ENCODE measurements around the gene CCDC148. TPM values are rescaled to one million over a fixed set of nuclear protein-coding genes. Genes with fewer than 3 reads are reported as not detected.
"Not testable (repeated sequence)": the region's sequence is repeated elsewhere in the genome, so short reads cannot be mapped to it uniquely, and the experiment has no call there.

CCDC148 gene
- total RNA-seq, 1 experiment from 2014 or later, result not detected

DNA sequence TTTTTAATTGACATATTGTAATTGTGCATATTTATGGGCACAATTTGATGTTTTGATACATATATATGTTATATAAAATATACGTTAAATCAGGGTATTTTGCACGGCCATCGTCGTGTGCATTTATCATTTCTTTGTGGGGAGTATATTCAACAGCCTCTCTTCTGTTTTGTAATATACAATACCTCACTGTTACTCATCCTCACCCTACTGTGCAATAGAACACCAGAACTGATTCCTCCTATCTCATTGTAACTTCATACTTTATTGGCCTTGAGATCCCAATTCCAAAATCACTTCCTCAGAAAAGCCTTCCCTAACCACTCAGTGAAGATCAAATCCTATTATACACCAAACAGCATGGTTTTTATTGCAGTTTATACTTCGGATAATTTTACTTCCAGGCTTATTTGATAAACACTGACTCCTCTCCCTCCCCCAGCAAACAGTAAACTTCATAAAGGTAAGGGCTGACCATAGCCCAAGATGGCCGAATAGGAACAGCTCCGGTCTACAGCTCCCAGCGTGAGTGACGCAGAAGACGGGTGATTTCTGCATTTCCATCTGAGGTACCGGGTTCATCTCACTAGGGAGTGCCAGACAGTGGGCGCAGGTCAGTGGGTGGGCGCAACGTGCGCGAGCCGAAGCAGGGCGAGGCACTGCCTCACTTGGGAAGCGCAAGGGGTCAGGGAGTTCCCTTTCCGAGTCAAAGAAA is 105.6 kb downstream of the CCDC148 start:
- DNase-seq, H3K9me3 ChIP-seq, H3K4me3 ChIP-seq, H3K36me3 ChIP-seq, H3K27me3 ChIP-seq: not testable (repeated sequence)

- Histone ChIP-seq H3K4me3 (no peak overlapping the region), H3K36me3 (no peaks in the 10 kb centered on the region), H3K9me3 (no peaks in the 10 kb centered on the region), H3K27me3 (no peaks in the 10 kb centered on the region)
- no peak for DNase-seq
Measured at GRCh38 chr2:158346032-158346431, 110.5 kb downstream of the CCDC148 start.

DNA sequence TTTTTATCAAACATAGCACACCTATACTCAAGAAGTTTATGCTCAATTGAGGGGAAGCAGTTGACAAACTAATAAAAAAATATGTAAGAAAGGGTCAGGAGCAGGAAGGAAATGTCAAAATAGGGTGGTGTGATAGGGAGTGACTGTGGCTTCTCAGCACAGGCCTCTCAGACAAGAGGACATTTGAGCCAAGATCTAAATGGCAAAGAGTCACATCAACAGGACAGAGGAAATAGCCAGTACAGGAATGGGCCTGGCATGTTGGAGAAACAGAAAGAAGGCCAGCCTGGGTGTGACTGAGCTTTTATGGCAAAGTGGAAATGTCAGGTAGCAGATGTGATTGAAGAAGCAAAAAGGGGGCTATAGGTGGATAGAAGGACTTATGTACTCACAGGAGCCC is 117.0 kb downstream of the CCDC148 start:
- DNase-seq, result no peak
- H3K4me3 ChIP-seq, result no peak overlapping the region
- no peaks in the 10 kb centered on the region for H3K36me3 ChIP-seq
- H3K27me3 ChIP-seq, result no peaks in the 10 kb centered on the region
- H3K9me3 ChIP-seq, result no peaks in the 10 kb centered on the region

DNA sequence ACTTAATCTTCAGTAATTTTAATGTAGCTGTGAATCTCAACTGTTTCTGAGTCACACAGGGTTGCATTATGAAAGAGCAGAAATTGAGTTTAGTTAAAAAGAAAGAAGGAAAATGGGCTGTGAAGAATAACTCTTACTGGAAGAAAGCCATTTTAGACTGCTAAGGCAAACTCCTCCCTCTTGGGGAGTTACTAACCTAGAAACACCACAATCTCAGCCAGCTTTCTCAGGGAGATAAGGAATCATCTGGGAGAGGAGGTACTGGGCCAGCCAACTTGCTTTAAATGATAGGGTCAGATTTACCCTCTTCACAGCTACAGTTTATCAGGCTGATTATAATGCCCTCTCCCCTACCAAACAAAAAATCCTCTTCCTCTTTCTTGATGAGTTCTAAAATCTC is 119.5 kb downstream of the CCDC148 start:
- Histone ChIP-seq H3K27me3 (no peaks in the 10 kb centered on the region), H3K36me3 (no peaks in the 10 kb centered on the region), H3K9me3 (no peaks in the 10 kb centered on the region), H3K4me3 (no peak overlapping the region)
- no peak for DNase-seq

DNA sequence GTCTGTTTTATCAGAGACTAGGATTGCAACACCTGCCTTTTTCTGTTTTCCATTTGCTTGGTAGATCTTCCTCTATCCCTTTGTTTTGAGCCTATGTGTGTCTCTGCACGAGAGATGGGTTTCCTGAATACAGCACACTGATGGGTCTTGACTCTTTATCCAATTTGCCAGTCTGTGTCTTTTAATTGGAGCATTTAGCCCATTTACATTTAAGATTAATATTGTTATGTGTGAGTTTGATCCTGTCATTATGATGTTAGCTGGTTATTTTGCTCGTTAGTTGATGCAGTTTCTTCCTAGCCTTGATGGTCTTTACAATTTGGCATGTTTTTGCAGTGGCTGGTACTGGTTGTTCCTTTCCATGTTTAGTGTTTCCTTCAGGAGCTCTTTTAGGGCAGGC is 124.8 kb downstream of the CCDC148 start:
- not testable (repeated sequence) for DNase-seq, H3K4me3 ChIP-seq, H3K9me3 ChIP-seq, H3K36me3 ChIP-seq, H3K27me3 ChIP-seq

GRCh38 chr2:158325782-158326340 is 130.7 kb downstream of the CCDC148 start:
- Histone ChIP-seq H3K36me3 (no peaks in the 10 kb centered on the region), H3K9me3 (no peaks in the 10 kb centered on the region), H3K27me3 (no peaks in the 10 kb centered on the region), H3K4me3 (no peak overlapping the region)
- no peak for DNase-seq

GRCh38 chr2:158325031-158325781 is 131.3 kb downstream of the CCDC148 start:
- no peaks in the 10 kb centered on the region for H3K9me3 ChIP-seq
- DNase-seq, result peak; percentile 2
- no peak overlapping the region for H3K4me3 ChIP-seq
- H3K27me3 ChIP-seq, result no peaks in the 10 kb centered on the region
- H3K36me3 ChIP-seq, result no peaks in the 10 kb centered on the region

DNA sequence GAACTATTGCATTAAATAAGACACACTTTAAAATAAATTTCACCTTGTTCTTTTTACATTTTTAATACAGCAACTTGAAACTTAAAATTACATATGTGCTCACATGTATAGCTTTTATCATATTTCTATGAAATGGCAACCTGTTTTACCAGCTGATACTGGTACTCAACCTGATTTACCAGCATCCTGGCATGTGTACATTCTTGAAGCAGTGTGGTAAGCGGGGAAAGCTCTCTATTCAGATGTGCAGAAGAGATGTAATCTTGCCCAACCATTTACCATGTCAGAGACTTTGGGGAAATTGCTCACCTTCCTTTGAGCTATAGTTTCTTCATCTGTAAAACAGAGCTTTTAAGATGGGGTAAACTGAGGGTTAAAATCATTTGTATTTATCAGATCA is 133.2 kb downstream of the CCDC148 start:
- Histone ChIP-seq H3K9me3 (no peaks in the 10 kb centered on the region), H3K36me3 (no peaks in the 10 kb centered on the region), H3K4me3 (no peak overlapping the region), H3K27me3 (no peaks in the 10 kb centered on the region)
- no peak for DNase-seq

DNA sequence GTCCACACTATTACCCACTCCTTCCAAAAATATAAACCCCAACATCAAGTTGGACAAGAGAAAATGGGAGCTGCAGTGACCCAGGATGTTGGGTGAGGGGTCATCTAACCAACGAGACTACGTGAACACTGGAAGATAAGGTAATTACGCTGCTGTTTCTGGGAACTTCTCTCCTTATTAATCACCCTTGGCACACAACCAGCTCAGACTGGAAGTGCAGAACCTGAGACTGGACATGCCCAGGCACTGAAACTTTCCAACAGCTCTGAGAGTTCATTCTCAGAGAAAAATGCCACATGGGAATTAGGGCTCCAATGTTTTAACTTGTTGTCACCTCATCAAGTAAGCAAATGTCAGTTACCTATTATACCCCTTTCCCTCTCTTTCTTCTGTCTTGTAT is 135.3 kb downstream of the CCDC148 start:
- no peak overlapping the region for H3K4me3 ChIP-seq
- H3K36me3 ChIP-seq, result no peaks in the 10 kb centered on the region
- no peaks in the 10 kb centered on the region for H3K9me3 ChIP-seq
- H3K27me3 ChIP-seq, result no peaks in the 10 kb centered on the region
- DNase-seq, result no peak

GRCh38 chr2:158319269-158319668 is 137.3 kb downstream of the CCDC148 start:
- Histone ChIP-seq H3K27me3 (no peaks in the 10 kb centered on the region), H3K9me3 (no peaks in the 10 kb centered on the region), H3K36me3 (no peaks in the 10 kb centered on the region), H3K4me3 (no peak overlapping the region)
- DNase-seq, result no peak

DNA sequence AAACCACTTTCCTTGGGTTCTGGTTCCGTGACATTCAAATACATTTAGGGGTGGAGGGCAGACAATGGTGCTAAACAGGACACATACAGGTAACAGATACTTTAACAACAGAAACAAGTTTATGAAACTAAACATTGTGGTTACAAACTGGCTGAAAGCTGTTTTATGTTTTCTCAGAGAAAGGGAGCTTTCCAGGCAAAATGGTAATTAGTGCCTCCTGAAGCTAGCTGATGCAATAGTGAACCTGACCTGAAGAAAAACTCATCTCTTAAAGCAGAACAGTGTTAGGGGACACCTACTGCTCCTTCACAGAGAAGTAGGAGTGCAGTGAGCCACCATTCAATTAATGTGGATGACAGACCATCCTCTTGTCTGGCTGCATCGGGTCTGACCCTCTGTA is 138.9 kb downstream of the CCDC148 start:
- H3K4me3 ChIP-seq, result no peak overlapping the region
- H3K27me3 ChIP-seq, result no peaks in the 10 kb centered on the region
- DNase-seq, result no peak
- no peaks in the 10 kb centered on the region for H3K9me3 ChIP-seq
- no peaks in the 10 kb centered on the region for H3K36me3 ChIP-seq

DNA sequence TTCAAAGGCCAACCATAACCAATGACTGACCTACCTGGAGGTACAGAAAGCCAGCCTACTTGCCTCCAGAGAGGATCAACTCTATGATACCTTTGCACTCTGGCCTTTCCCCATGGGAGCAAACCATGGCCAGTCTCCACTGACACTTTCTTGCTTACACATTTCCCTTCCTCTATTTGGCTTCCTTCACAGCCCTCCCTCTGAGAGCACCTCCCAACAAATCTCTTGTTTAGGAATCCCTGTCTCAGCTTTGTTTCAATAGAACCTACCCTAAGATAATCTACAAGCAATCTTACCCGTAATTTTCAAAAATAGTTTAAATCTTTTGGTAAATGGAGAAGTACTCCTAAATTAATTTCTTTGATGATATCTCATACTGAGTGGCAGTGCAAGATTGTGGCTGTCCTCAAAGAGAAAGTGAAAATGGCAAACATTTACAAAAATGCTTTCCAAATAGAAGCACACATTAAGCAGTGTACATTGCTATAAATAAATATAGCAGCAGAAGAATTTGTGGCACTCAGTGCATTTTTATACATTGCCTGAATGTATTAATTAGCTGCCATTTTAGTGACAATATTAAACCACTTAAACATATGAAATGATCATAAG is 140.6 kb downstream of the CCDC148 start:
- no peak for DNase-seq
- Histone ChIP-seq H3K36me3 (no peaks in the 10 kb centered on the region), H3K27me3 (no peaks in the 10 kb centered on the region), H3K4me3 (no peak overlapping the region), H3K9me3 (no peaks in the 10 kb centered on the region)

- Histone ChIP-seq H3K27me3 (no peaks in the 10 kb centered on the region), H3K36me3 (no peaks in the 10 kb centered on the region), H3K4me3 (no peak overlapping the region), H3K9me3 (no peaks in the 10 kb centered on the region)
- DNase-seq, result no peak
Measured at GRCh38 chr2:158315000-158315399, 141.6 kb downstream of the CCDC148 start.

GRCh38 chr2:158313734-158314133 is 142.8 kb downstream of the CCDC148 start:
- no peaks in the 10 kb centered on the region for H3K27me3 ChIP-seq
- no peak overlapping the region for H3K4me3 ChIP-seq
- no peak for DNase-seq
- H3K36me3 ChIP-seq, result no peaks in the 10 kb centered on the region
- H3K9me3 ChIP-seq, result no peaks in the 10 kb centered on the region

DNA sequence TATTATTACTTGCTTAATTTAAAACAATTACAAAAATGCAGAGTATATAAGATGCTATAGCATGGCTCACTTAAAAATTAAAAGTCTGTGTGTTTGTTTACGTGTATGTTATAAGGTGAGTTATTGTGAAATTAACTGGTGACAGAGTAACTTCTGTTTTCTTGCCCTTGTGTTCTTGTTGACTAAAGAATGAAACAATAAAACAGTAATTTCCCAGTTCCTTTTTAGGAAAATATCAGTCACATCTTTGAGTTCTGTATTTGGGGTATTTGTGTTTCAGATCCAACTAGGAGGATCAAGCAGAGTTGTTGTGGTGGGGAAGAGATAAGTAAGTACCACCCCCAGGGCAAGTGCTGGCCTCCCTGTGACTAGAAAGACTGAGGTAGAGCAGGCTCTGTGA is 143.6 kb downstream of the CCDC148 start:
- no peak overlapping the region for H3K4me3 ChIP-seq
- H3K9me3 ChIP-seq, result no peaks in the 10 kb centered on the region
- H3K27me3 ChIP-seq, result no peaks in the 10 kb centered on the region
- DNase-seq, result no peak
- no peaks in the 10 kb centered on the region for H3K36me3 ChIP-seq

- H3K9me3 ChIP-seq, H3K4me3 ChIP-seq, DNase-seq, H3K36me3 ChIP-seq, H3K27me3 ChIP-seq: not testable (repeated sequence)
Measured at GRCh38 chr2:158310407-158310806, 146.1 kb downstream of the CCDC148 start.

DNA sequence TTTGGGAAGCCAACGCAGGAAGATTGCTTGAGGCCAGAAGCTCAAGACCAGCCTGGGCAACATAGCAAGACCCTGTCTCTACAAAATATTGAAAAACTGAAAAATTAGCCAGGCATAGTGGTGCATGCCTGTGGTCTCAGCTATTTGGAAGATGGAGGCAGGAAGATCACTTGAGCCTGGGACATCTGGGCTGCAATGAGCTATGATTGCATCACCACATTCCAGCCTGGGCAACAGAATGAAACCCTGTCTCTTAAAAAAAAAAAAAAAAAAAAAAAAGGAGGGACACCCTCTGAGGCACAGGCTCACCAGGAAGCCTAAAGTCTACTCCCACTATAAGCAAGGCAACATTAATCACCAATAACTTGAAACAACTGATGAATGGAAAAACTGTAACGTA is 151.1 kb downstream of the CCDC148 start:
- H3K4me3 ChIP-seq, result no peak overlapping the region
- no peak for DNase-seq
- no peaks in the 10 kb centered on the region for H3K9me3 ChIP-seq
- no peaks in the 10 kb centered on the region for H3K27me3 ChIP-seq
- no peaks in the 10 kb centered on the region for H3K36me3 ChIP-seq

Measured in MG63 (cell line).